Gastrocnemius medialis (tissue), 4 donors: Measurements from ENCODE around the gene C6orf89.

Experiments used
- POLR2A ChIP-seq, 2 donors: fragments of 450-650 bp; IDR thresholded peaks; one replicate each; pipeline ENCODE4 v1.6.1; 2017; ENCODE audit warnings: antibody characterized with exemption in 2 of 2, mild to moderate bottlenecking in 2 of 2, moderate library complexity in 2 of 2
- TF ChIP-seq, protein P1 (sequence below), 5 experiments: fragments of 450-650 bp in 3 of 5; fragments of 200-600 bp in 2 of 5; sonication (generic) in 2 of 5; IDR thresholded peaks in 4 of 5; conservative IDR thresholded peaks in 1 of 5; 1 replicate in 4 of 5; 2 replicates in 1 of 5; pipeline ENCODE4 v1.5.1; 2016 to 2019; ENCODE audit warnings: antibody characterized with exemption in 5 of 5, mild to moderate bottlenecking in 3 of 5, moderate library complexity in 3 of 5

DNA sequence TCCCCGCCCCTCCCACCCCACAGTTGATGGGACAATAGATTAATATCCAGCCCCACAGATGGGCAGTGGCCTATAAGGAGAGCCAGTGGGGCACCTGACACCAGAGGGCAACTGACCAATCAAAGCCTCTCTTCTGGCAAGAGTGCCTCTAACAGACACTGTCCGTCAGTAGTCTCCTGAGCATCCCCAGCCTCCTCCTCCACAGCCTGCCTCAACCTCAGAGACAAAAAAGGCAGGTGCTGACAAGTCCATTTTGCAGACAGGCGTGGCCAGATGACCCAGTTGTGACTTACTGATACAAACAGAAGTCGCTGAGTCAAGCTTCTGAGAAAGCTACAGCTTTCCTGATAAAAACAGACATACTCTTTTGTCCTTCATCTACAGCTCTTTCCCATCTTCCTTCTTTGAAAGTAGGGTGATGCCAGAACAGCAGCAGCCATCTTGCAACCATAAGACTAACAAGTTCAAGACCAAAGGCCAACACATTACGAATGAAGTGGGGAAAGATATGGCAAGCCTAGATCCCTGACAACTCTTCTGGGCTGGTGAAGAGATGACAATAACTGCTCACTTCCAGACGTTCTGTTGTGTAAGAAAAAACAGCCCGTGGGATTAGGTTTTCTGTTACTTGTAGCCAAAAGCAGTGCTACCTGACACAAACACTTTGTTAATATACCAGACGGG, 23.4 kb upstream of the C6orf89 start:
- TF ChIP-seq, protein P1, sequence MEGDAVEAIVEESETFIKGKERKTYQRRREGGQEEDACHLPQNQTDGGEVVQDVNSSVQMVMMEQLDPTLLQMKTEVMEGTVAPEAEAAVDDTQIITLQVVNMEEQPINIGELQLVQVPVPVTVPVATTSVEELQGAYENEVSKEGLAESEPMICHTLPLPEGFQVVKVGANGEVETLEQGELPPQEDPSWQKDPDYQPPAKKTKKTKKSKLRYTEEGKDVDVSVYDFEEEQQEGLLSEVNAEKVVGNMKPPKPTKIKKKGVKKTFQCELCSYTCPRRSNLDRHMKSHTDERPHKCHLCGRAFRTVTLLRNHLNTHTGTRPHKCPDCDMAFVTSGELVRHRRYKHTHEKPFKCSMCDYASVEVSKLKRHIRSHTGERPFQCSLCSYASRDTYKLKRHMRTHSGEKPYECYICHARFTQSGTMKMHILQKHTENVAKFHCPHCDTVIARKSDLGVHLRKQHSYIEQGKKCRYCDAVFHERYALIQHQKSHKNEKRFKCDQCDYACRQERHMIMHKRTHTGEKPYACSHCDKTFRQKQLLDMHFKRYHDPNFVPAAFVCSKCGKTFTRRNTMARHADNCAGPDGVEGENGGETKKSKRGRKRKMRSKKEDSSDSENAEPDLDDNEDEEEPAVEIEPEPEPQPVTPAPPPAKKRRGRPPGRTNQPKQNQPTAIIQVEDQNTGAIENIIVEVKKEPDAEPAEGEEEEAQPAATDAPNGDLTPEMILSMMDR (IDR thresholded peaks at IDR 0.05 in 4 of 5, conservative IDR thresholded peaks at IDR 0.05 in 1 of 5): no peak
- TF ChIP-seq POLR2A (IDR thresholded peaks at IDR 0.05): no peak
